ENCODE data around the gene SDC1.

- TF ChIP-seq CTCF (IDR thresholded peaks at IDR 0.05; ENCODE audit: insufficient read depth, low read depth, low read length) (no peak), EZH2 (IDR thresholded peaks at IDR 0.05; ENCODE audit: insufficient read depth, low read length) (no peak)
Measured at GRCh38 chr2:20201671-20202070, 23.3 kb downstream of the SDC1 start.

All from astrocyte (in vitro differentiated cells and primary cell).